Activated T-cell treated with anti-CD3 and anti-CD28 coated beads for 4 hours (primary cell): Measurements from ENCODE around the gene NKX1-1.
A peak's percentile ranks its signal among the peaks of the same experiment; 100 is the strongest.

Source experiments
- DNase-seq: peaks from one replicate; pipeline ENCODE4 v3.0.0-alpha.2; 2020

Gene NKX1-1

DNA sequence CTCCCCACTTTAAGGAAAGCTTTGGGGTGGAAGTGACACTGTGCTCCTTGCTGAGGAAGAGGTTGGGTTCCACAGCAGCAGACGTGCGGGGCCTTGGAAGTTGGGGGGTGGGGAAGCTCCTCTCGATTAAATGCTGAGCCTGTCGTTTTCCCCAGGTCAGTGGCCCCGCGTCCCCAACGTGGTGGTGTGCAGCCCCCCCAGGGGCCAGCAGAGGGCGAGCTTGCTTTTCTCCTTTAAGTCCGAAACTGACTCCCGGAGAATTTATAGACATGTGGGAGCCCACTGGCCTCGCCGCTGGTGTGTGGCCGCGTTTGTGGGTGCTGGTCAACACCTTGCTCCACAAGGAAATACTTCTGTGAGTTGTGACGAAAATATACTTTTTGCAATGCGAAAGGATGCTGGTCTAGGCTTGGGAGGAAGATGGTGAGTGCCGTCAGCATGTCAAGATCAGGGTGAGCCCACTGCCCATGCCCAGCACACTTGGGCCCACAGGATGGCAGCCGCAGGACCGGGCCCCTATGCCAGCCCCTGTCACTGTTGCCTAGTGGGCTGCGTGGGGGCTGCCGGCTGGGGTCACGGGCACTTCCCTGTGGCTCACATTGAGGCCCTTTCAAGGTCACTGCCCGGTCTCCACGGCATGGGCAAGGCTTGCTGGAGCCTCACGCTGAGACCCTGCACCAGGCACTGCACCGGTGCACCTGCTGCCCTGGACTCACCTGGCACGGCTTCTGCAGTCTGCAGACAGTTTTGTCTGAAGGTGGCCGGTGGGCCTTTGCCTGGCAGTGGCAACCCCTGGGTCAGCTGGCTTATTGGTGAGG is 49.9 kb downstream of the NKX1-1 start:
- peak; percentile 36 for DNase-seq

DNA sequence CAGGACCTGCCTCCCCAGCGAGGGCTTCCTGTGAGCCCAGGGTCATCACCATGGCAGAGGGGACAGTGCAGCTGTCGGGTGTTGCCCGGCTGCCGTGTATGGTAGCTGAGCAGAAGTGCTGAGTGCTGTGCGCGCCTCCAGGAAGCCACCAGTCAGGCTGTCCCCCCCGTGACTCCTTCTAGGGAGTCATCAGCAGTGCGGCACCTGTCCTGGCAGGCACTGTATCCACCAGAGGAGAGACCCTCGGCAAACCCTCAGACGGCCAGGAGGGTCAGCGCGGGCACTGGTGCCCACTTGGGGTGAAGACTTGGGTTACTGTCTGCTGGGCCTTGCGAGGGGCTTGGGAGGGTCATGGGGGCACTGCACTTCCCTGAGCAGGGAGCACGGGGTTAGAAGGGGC is 50.9 kb downstream of the NKX1-1 start:
- DNase-seq, result no peak

- no peak for DNase-seq
Observed at GRCh38 chr4:1354983-1355275, 51.3 kb downstream of the NKX1-1 start.

DNA sequence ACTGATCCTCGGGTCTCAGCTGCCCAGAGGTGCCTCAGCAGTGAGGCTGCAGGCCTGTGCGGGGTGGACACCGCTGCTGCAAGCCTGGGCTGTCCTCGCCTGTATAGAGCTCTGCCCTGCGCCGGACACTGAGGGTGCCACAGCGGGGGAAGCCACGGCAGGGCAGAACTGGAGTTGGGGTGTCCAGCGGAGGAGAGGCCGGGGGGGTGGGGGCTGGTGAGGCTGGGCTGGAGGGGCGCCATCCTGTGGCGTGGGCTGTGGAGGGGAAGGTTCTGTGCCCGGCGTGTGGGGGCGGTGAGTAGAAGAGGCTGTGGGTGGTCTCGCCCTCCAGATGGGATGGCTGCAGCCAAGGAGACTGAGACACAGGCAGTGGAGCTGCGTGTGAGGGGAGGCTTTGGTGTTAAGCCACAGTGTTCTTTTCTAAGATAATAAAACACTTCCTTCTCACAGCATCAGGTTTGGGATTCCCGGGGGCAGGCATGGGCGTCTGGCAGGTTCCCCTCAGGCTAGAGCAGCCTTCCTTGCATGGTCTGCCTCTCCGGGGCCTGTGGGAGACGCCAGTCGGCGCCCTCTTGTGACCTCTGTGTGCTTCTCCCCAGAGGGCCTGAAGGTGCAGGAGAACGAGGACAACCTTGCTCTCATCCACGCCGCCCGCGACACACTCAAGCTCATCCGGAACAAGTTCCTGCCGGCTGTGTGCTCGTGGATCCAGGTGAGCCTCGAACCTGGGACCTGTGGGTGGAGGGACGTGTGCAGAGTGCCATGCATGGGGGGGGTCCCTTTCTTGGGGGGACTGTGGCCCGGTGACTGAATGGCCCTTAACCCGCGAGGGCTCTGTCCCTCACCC is 51.9 kb downstream of the NKX1-1 start:
- no peak for DNase-seq

GRCh38 chr4:1353186-1354055 is 52.8 kb downstream of the NKX1-1 start:
- DNase-seq, result no peak
